B cell (primary cell): Measurements from ENCODE around the gene SLCO3A1. TPM values are rescaled to one million over a fixed set of nuclear protein-coding genes. Genes with fewer than 3 reads are reported as not detected.

Source experiments
- ATAC-seq: fragments of 200-7000 bp; cut with Tn5 transposase; one replicate; pipeline ENCODE4 v1.10.0; 2021; ENCODE audit warnings: low read depth, mild to moderate bottlenecking, moderate number of reproducible peaks, moderate library complexity
- CTCF ChIA-PET: fragments of 350-600 bp; sonication (Branson Sonifier 250); formaldehyde crosslinking; loops from one replicate; lab custom pipeline; 2021; ENCODE audit warnings: antibody characterized with exemption, inconsistent platforms; lab: Charles Lee
- POLR2A ChIA-PET: fragments of 350-600 bp; sonication (Branson Sonifier 250); formaldehyde crosslinking; loops from one replicate; lab custom pipeline; 2021; ENCODE audit warnings: antibody characterized with exemption; lab: Charles Lee
- DNase-seq: peaks from one replicate; pipeline ENCODE4 v3.0.0; 2013
- H2AFZ ChIP-seq: 2 replicates; pipeline ENCODE4 v1.6.1; 2012; ENCODE audit warnings: mild to moderate bottlenecking, low read depth, low read length; ENCODE audit not compliant: insufficient read depth, poor library complexity, severe bottlenecking
- H3K27ac ChIP-seq, 2 donors: 1 replicate in 1 of 2; 2 replicates in 1 of 2; pipeline ENCODE4 v1.5.1; 2012 to 2013; ENCODE audit warnings: low read length in 2 of 2, mild to moderate bottlenecking in 2 of 2, moderate library complexity in 1 of 2
- H3K27me3 ChIP-seq, 4 experiments: fragments of 200-600 bp in 1 of 4; sonication (generic) in 1 of 4; replicated peaks in 1 of 4; 1 replicate in 2 of 4; 2 replicates in 2 of 4; pipeline versions ENCODE4 v1.6.1 to v1.7.0; 2013 to 2016; ENCODE audit warnings: low read length in 3 of 4, mild to moderate bottlenecking in 2 of 4, mixed read lengths in 1 of 4, moderate library complexity in 1 of 4; ENCODE audit not compliant: insufficient read depth in 4 of 4, control insufficient read depth in 3 of 4; ENCODE audit errors: control extremely low read depth in 1 of 4
- H3K36me3 ChIP-seq, 2 experiments: replicated peaks in 1 of 2; 1 replicate in 1 of 2; 2 replicates in 1 of 2; pipeline versions ENCODE4 v1.6.1 to v1.7.1; 2013; ENCODE audit warnings: low read length in 1 of 2; ENCODE audit not compliant: insufficient read depth in 2 of 2, control insufficient read depth in 1 of 2; ENCODE audit errors: control extremely low read depth in 1 of 2, extremely low read depth in 1 of 2
- H3K4me1 ChIP-seq, 2 donors: fragments of 200-600 bp in 1 of 2; sonication (generic) in 1 of 2; 1 replicate in 1 of 2; 2 replicates in 1 of 2; pipeline versions ENCODE4 v1.5.1 to v1.6.1; 2013 to 2017; ENCODE audit warnings: low read length in 2 of 2; ENCODE audit not compliant: control insufficient read depth in 2 of 2, insufficient read depth in 2 of 2
- H3K4me2 ChIP-seq: replicated peaks from 2 replicates; pipeline ENCODE3; 2012; ENCODE audit warnings: mild to moderate bottlenecking, low read depth, low read length; ENCODE audit not compliant: poor library complexity, severe bottlenecking
- H3K4me3 ChIP-seq, 5 experiments: fragments of 200-600 bp in 1 of 5; sonication (generic) in 1 of 5; 1 replicate in 3 of 5; 2 replicates in 2 of 5; pipeline versions ENCODE4 v1.5.1 to v1.7.0; 2011 to 2016; ENCODE audit warnings: low read length in 4 of 5, mild to moderate bottlenecking in 4 of 5, low read depth in 2 of 5, control low read depth in 1 of 5, moderate library complexity in 1 of 5; ENCODE audit not compliant: insufficient read depth in 1 of 5; ENCODE audit errors: control extremely low read depth in 1 of 5, extremely low read depth in 1 of 5
- H3K79me2 ChIP-seq: fragments of 200-600 bp; sonication (generic); one replicate; pipeline ENCODE4 v1.6.0; 2016; ENCODE audit warnings: low read length; ENCODE audit not compliant: control insufficient read depth, insufficient read depth
- H3K9ac ChIP-seq: fragments of 200-600 bp; sonication (generic); 2 replicates; pipeline ENCODE4 v1.6.1; 2017; ENCODE audit warnings: mild to moderate bottlenecking, low read length, moderate library complexity
- H3K9me3 ChIP-seq, 3 donors: one replicate each; pipeline versions ENCODE4 v1.6.1 to v1.7.1; 2013; ENCODE audit warnings: low read length in 2 of 3; ENCODE audit not compliant: control insufficient read depth in 2 of 3, insufficient read depth in 1 of 3; ENCODE audit errors: control extremely low read depth in 1 of 3
- H4K20me1 ChIP-seq: 2 replicates; pipeline ENCODE4 v1.6.0; 2012; ENCODE audit warnings: mild to moderate bottlenecking, low read length; ENCODE audit not compliant: insufficient read depth, control insufficient read depth, poor library complexity, severe bottlenecking
- H3K27ac Mint-ChIP-seq: one replicate; pipeline ENCODE4 v1.8.0; 2021; ENCODE audit warnings: mixed read lengths
- H3K27me3 Mint-ChIP-seq: one replicate; pipeline ENCODE4 v1.8.0; 2021; ENCODE audit warnings: mixed read lengths
- H3K4me1 Mint-ChIP-seq: one replicate; pipeline ENCODE4 v1.8.0; 2021; ENCODE audit warnings: mixed read lengths
- H3K4me3 Mint-ChIP-seq: one replicate; pipeline ENCODE4 v1.8.0; 2021; ENCODE audit warnings: mixed read lengths
- H3K9me3 Mint-ChIP-seq: one replicate; pipeline ENCODE4 v1.8.0; 2022; ENCODE audit warnings: mixed read lengths; ENCODE audit not compliant: insufficient read depth
- CTCF ChIP-seq: fragments of 200-600 bp; IDR thresholded peaks from one replicate; pipeline ENCODE4 v1.8.0; 2022; ENCODE audit warnings: antibody characterized with exemption, mild to moderate bottlenecking
- EZH2 ChIP-seq: IDR thresholded peaks from 2 replicates; pipeline ENCODE4 v1.6.1; 2012; ENCODE audit warnings: borderline replicate concordance, low read depth, mild to moderate bottlenecking, moderate library complexity, low read length; ENCODE audit not compliant: insufficient read depth, poor library complexity, severe bottlenecking
- WGBS: methylation state at CpG from one replicate; pipeline ENCODE4 v1.1.5; 2013; ENCODE audit warnings: missing lambda C conversion rate; ENCODE audit not compliant: insufficient coverage; 5-methylcytosine and 5-hydroxymethylcytosine counted together
- intact Hi-C: fragments of 100-400 bp; cut with micrococcal nuclease; formaldehyde crosslinking; loops from one replicate; pipeline ENCODE4 v1.10.0; 2022
- polyA plus RNA-seq: library from polyadenylated mRNA; depleted of rRNA; stranded (reverse); fragments of >200 nt; gene quantifications from 2 replicates; pipeline ENCODE4 v1.2.3, GENCODE V29; 2012
- total RNA-seq, 2 donors: library from RNA; stranded (reverse); fragments of 120-200 nt in 1 of 2; gene quantifications; 1 replicate in 1 of 2; 2 replicates in 1 of 2; pipeline versions ENCODE4 v1.2.3 to v1.2.4, GENCODE V29; 2013 to 2022

SLCO3A1 gene
- total and polyA plus RNA-seq, 2 donors (not counting 1 experiment from before 2014, with no cell fraction given): 0.99 to 2.3 TPM

- no peaks in the 10 kb centered on the region for H4K20me1 ChIP-seq
- ChIA-PET CTCF (no interaction called here), POLR2A (no interaction called here)
- no peak overlapping the region for H2AFZ ChIP-seq
- no peak overlapping the region for H3K9ac ChIP-seq
- no peaks in the 10 kb centered on the region for H3K27me3 ChIP-seq
- 100% methylated on average over 2 of the region's 4 CpGs for WGBS
- Mint-ChIP-seq H3K4me3 (no peak overlapping the region), H3K9me3 (no peaks in the 10 kb centered on the region), H3K27me3 (no peaks in the 10 kb centered on the region), H3K27ac (no peak overlapping the region), H3K4me1 (no peaks in the 10 kb centered on the region)
- no peak for ATAC-seq
- no peaks in the 10 kb centered on the region for H3K79me2 ChIP-seq
- H3K9me3 ChIP-seq: no peaks in the 10 kb centered on the region
- intact Hi-C loops: no loop called here
- no peak overlapping the region for H3K27ac ChIP-seq
- no peak overlapping the region for H3K4me3 ChIP-seq
- H3K4me1 ChIP-seq: no peaks in the 10 kb centered on the region
- no peaks in the 10 kb centered on the region for H3K36me3 ChIP-seq
- DNase-seq: no peak
- TF ChIP-seq EZH2: no peak
- no peak for TF ChIP-seq CTCF
- H3K4me2 ChIP-seq: no peak overlapping the region
Measured at GRCh38 chr15:92028389-92028724, 174.8 kb downstream of the SLCO3A1 start.

GRCh38 chr15:92029767-92030166 is 176.3 kb downstream of the SLCO3A1 start:
- intact Hi-C loops: no loop called here
- POLR2A ChIA-PET: no interaction called here
- Histone ChIP-seq H2AFZ (no peak overlapping the region), H3K79me2 (no peaks in the 10 kb centered on the region), H3K27ac (no peak overlapping the region), H4K20me1 (no peaks in the 10 kb centered on the region), H3K9ac (no peak overlapping the region), H3K4me1 (no peaks in the 10 kb centered on the region), H3K4me3 (no peak overlapping the region), H3K4me2 (no peak overlapping the region), H3K27me3 (no peaks in the 10 kb centered on the region), H3K9me3 (no peaks in the 10 kb centered on the region), H3K36me3 (no peaks in the 10 kb centered on the region)
- WGBS: 94% methylated on average over 9 of the region's 10 CpGs
- ATAC-seq (no peak), DNase-seq (no peak)
- Mint-ChIP-seq H3K27ac (no peak overlapping the region), H3K4me3 (no peak overlapping the region), H3K4me1 (no peaks in the 10 kb centered on the region), H3K27me3 (no peaks in the 10 kb centered on the region), H3K9me3 (no peaks in the 10 kb centered on the region)
- TF ChIP-seq CTCF: no peak
- no peak for TF ChIP-seq EZH2
- CTCF ChIA-PET: no interaction called here
